HepG2 (cell line): Measurements from ENCODE around the gene ETF1. TPM values are rescaled to one million over a fixed set of nuclear protein-coding genes. Genes with fewer than 3 reads are reported as not detected.
A peak's percentile ranks its signal among the peaks of the same experiment; 100 is the strongest.

ENCODE experiments used
- ATF1 ChIP-seq: IDR thresholded peaks from 2 replicates; pipeline ENCODE4 v1.6.1; 2016; ENCODE audit warnings: mild to moderate bottlenecking, control low read depth
- ATF7-NPFF ChIP-seq: sonication (generic); formaldehyde crosslinking; IDR thresholded peaks from 2 replicates; pipeline ENCODE4 v1.8.1; 2023; ENCODE audit warnings: mild to moderate bottlenecking, low read depth, missing genetic modification reagents, moderate library complexity
- CHD4 ChIP-seq: fragments of 200-600 bp; sonication (generic); IDR thresholded peaks from 2 replicates; pipeline ENCODE4 v1.7.0; 2017; ENCODE audit warnings: mild to moderate bottlenecking, low read length, borderline replicate concordance
- FOXA3 ChIP-seq: IDR thresholded peaks from 2 replicates; pipeline ENCODE4 v1.6.1; 2016; ENCODE audit warnings: missing genetic modification reagents, missing compliant biosample characterization
- GABPA ChIP-seq, 2 experiments: IDR thresholded peaks; 2 replicates each; pipeline ENCODE4 v1.6.1; 2011 to 2016; ENCODE audit warnings: low read depth in 2 of 2, low read length in 1 of 2, missing biosample characterization in 1 of 2, missing genetic modification characterization in 1 of 2
- HMG20B ChIP-seq: conservative IDR thresholded peaks from 2 replicates; pipeline ENCODE4 v1.6.1; 2016; ENCODE audit warnings: missing genetic modification reagents, missing compliant biosample characterization
- KAT8 ChIP-seq: IDR thresholded peaks from 2 replicates; pipeline ENCODE4 v1.6.1; 2016; ENCODE audit warnings: missing genetic modification reagents, missing compliant biosample characterization
- MIER2 ChIP-seq: IDR thresholded peaks from 2 replicates; pipeline ENCODE4 v1.6.1; 2016; ENCODE audit warnings: missing biosample characterization, missing genetic modification reagents
- NFKB2 ChIP-seq: sonication (generic); formaldehyde crosslinking; IDR thresholded peaks from 2 replicates; pipeline ENCODE4 v1.4.0; 2020; ENCODE audit warnings: missing genetic modification reagents, borderline replicate concordance
- NR2C2 ChIP-seq: sonication (generic); formaldehyde crosslinking; IDR thresholded peaks from 2 replicates; pipeline ENCODE4 v1.4.0; 2020; ENCODE audit warnings: missing genetic modification reagents, mild to moderate bottlenecking, moderate library complexity, borderline replicate concordance
- NR2F2 ChIP-seq: IDR thresholded peaks from 2 replicates; pipeline ENCODE4 v1.6.1; 2012; ENCODE audit warnings: low read depth, inconsistent platforms, borderline replicate concordance
- PAWR ChIP-seq: sonication (generic); formaldehyde crosslinking; IDR thresholded peaks from 2 replicates; pipeline ENCODE4 v1.4.0; 2020; ENCODE audit warnings: missing genetic modification reagents, mild to moderate bottlenecking, borderline replicate concordance
- PLRG1 ChIP-seq: fragments of 450-650 bp; conservative IDR thresholded peaks from 2 replicates; pipeline ENCODE4 v1.6.1; 2016
- RBAK ChIP-seq: sonication (generic); formaldehyde crosslinking; IDR thresholded peaks from 2 replicates; pipeline ENCODE4 v1.5.1; 2020; ENCODE audit warnings: mild to moderate bottlenecking, missing genetic modification reagents
- RBM22 ChIP-seq: fragments of 200-400 bp; formaldehyde crosslinking; optimal IDR thresholded peaks from 2 replicates; pipeline ENCODE3; 2017; ENCODE audit warnings: mild to moderate bottlenecking, low read length, moderate library complexity
- SMAD3 ChIP-seq: sonication (generic); formaldehyde crosslinking; IDR thresholded peaks from 2 replicates; pipeline ENCODE4 v1.4.0; 2020; ENCODE audit warnings: missing genetic modification reagents
- SRY ChIP-seq: sonication (generic); formaldehyde crosslinking; IDR thresholded peaks from 2 replicates; pipeline ENCODE4 v1.8.0; 2022; ENCODE audit warnings: mild to moderate bottlenecking, missing genetic modification reagents
- TCF7 ChIP-seq: sonication (generic); IDR thresholded peaks from 2 replicates; pipeline ENCODE4 v1.6.1; 2016; ENCODE audit warnings: antibody characterized with exemption, low read depth
- TCF7L2 ChIP-seq: IDR thresholded peaks from 2 replicates; pipeline ENCODE4 v1.6.1; 2011; ENCODE audit warnings: mild to moderate bottlenecking, low read depth, low read length, moderate library complexity
- TEAD3 ChIP-seq: optimal IDR thresholded peaks from 2 replicates; pipeline ENCODE3; 2016; ENCODE audit warnings: borderline replicate concordance
- ZBTB20 ChIP-seq: sonication (generic); formaldehyde crosslinking; IDR thresholded peaks from 2 replicates; pipeline ENCODE4 v1.8.1; 2023; ENCODE audit warnings: missing genetic modification reagents, low read depth, mild to moderate bottlenecking, borderline replicate concordance
- ZBTB39 ChIP-seq: sonication (generic); formaldehyde crosslinking; IDR thresholded peaks from 2 replicates; pipeline ENCODE4 v1.5.0; 2020; ENCODE audit warnings: missing genetic modification reagents
- ZFP1 ChIP-seq: IDR thresholded peaks from 2 replicates; pipeline ENCODE4 v1.6.1; 2016
- ZFX ChIP-seq: sonication (generic); formaldehyde crosslinking; IDR thresholded peaks from 2 replicates; pipeline ENCODE4 v1.4.0; 2020; ENCODE audit warnings: mild to moderate bottlenecking, low read depth, missing genetic modification reagents, moderate library complexity
- ZKSCAN5 ChIP-seq: sonication (generic); formaldehyde crosslinking; IDR thresholded peaks from 2 replicates; pipeline ENCODE4 v1.5.1; 2020; ENCODE audit warnings: mild to moderate bottlenecking, missing genetic modification reagents
- ZMYM4 ChIP-seq: sonication (generic); formaldehyde crosslinking; IDR thresholded peaks from 2 replicates; pipeline ENCODE4 v1.8.1; 2023; ENCODE audit warnings: mild to moderate bottlenecking, missing genetic modification reagents
- ZNF207 ChIP-seq: fragments of 450-650 bp; IDR thresholded peaks from 2 replicates; pipeline ENCODE4 v1.6.1; 2016; ENCODE audit warnings: antibody characterized with exemption, borderline replicate concordance
- ZNF44 ChIP-seq: sonication (generic); formaldehyde crosslinking; IDR thresholded peaks from 2 replicates; pipeline ENCODE4 v1.5.1; 2020; ENCODE audit warnings: mild to moderate bottlenecking, missing genetic modification reagents
- ZNF547 ChIP-seq: sonication (generic); formaldehyde crosslinking; IDR thresholded peaks from 2 replicates; pipeline ENCODE4 v1.5.1; 2020; ENCODE audit warnings: mild to moderate bottlenecking, missing genetic modification reagents
- ZNF550 ChIP-seq: sonication (generic); formaldehyde crosslinking; IDR thresholded peaks from 2 replicates; pipeline ENCODE4 v1.4.0; 2020; ENCODE audit warnings: mild to moderate bottlenecking, missing genetic modification reagents, borderline replicate concordance
- ZNF749 ChIP-seq: sonication (generic); formaldehyde crosslinking; IDR thresholded peaks from 2 replicates; pipeline ENCODE4 v1.8.0; 2022; ENCODE audit warnings: mild to moderate bottlenecking, missing genetic modification reagents, moderate library complexity, borderline replicate concordance
- ZNF766 ChIP-seq: sonication (generic); formaldehyde crosslinking; IDR thresholded peaks from 2 replicates; pipeline ENCODE4 v1.5.0; 2020; ENCODE audit warnings: missing genetic modification reagents, borderline replicate concordance
- ZSCAN9 ChIP-seq: IDR thresholded peaks from 2 replicates; pipeline ENCODE4 v1.6.1; 2016; ENCODE audit warnings: borderline replicate concordance
- polyA plus RNA-seq, 8 experiments: library from polyadenylated mRNA; depleted of rRNA in 3 of 8; stranded (reverse) in 7 of 8; unstranded in 1 of 8; fragments of >200 nt; fragmentation: Illumina TruSeq in 4 of 8; extraction: Trizol in 4 of 8; gene quantifications; 2 replicates each; pipeline versions ENCODE4 v1.2.1 to v1.2.3, GENCODE V29; 2011 to 2016; ENCODE audit warnings: low read depth in 4 of 8, missing spikeins in 1 of 8, mixed read lengths in 1 of 8; ENCODE audit not compliant: insufficient read depth in 1 of 8
- total RNA-seq, 5 experiments: library from RNA; depleted of rRNA; stranded (reverse); fragments of >200 nt; fragmentation: Illumina TruSeq; extraction: Trizol; gene quantifications; 2 replicates each; pipeline ENCODE4 v1.2.3, GENCODE V29; 2016; ENCODE audit warnings: low read depth in 1 of 5

Gene ETF1
- total and polyA plus RNA-seq, 2 of the 13 experiments (the other 11 are each of a cell fraction or from before 2014, with no cell fraction given), result 52.1 to 184 TPM

DNA sequence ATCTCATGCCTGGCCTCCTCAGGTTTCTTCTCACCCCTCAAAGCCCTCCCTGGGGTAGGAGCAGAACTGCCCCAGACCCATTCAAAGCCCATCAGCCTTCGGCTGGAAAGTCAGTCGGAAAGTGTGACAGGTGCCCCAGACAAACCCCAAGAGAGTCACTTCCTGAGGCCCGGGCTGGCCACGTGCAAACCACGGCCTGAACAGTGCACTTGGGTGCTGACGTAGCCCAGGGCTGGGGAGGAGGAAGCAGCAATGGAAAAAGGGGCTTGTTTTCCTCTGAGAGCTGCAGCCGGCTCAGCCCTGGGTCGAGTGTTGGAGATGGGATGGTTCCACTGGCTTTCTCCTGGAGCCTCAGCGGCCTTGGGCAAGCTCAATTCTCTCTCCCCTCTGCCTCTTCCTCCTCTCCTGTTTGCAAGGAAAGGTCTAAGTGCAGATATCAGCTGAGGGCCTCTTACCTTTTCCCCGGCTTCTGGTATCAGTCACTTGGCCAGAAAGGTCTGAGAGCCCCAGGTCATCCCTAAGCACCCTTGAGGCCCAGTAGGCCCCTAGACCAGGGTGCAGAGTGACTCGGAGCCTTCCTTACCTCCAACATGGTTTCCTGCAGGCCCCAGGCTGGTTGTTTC, 83.6 kb downstream of the ETF1 start (continued):
- TF ChIP-seq ZBTB39 (CRISPR knock-in tag) (no peak), ATF1 (peak; percentile 52; the same call in 1 of the 2 replicates), SRY (CRISPR knock-in tag) (peak; percentile 74; the same call in 1 of the 2 replicates), ZNF547 (no peak; the same call in 1 of the 2 replicates), TCF7 (no peak), NFKB2 (CRISPR knock-in tag) (peak; percentile 96), ZNF207 (no peak), HMG20B (CRISPR knock-in tag) (no peak), TCF7L2 (no peak), ZNF44 (no peak), ATF7-NPFF (peak; percentile 47; the same call in 1 of the 2 replicates), CHD4 (no peak), SMAD3 (CRISPR knock-in tag) (peak; percentile 51; the same call in 1 of the 2 replicates), ZFP1 (CRISPR knock-in tag) (no peak), RBAK (CRISPR knock-in tag) (no peak), KAT8 (CRISPR knock-in tag) (0 out of 2 replicates have a peak, but pooled peaks have one; percentile 48), GABPA (IDR thresholded peaks at IDR 0.05; ENCODE audit: low read depth, low read length) (no peak), GABPA (CRISPR knock-in tag; IDR thresholded peaks at IDR 0.05; ENCODE audit: low read depth) (peak; percentile 64; the same call in 1 of the 2 replicates), TEAD3 (CRISPR knock-in tag) (peak; percentile 43), ZSCAN9 (CRISPR knock-in tag) (peak; percentile 92; the same call in 1 of the 2 replicates), ZNF550 (CRISPR knock-in tag) (no peak), RBM22 (no peak), NR2C2 (CRISPR knock-in tag) (peak; percentile 43; the same call in 1 of the 2 replicates), PAWR (CRISPR knock-in tag) (no peak), ZNF766 (CRISPR knock-in tag) (peak; percentile 52; the same call in 1 of the 2 replicates), ZBTB20 (no peak; the same call in 1 of the 2 replicates), NR2F2 (no peak), PLRG1 (no peak), FOXA3 (CRISPR knock-in tag) (peak; percentile 48), ZFX (CRISPR knock-in tag) (peak; percentile 76), ZNF749 (CRISPR knock-in tag) (no peak), MIER2 (CRISPR knock-in tag) (no peak), ZMYM4 (no peak), ZKSCAN5 (CRISPR knock-in tag) (no peak)
